GM21423 (cell line): Measurements from ENCODE around the gene LZIC.

ENCODE experiments used
- ATAC-seq: cut with Tn5 transposase; IDR thresholded peaks from one replicate; pipeline ENCODE4 v1.9.1; 2021; ENCODE audit warnings: mild to moderate bottlenecking, moderate library complexity; ENCODE audit not compliant: unreplicated experiment

The LZIC gene

GRCh38 chr1:9887070-9887469 is 56.1 kb downstream of the LZIC start:
- ATAC-seq: no peak

- ATAC-seq: no peak
Observed at GRCh38 chr1:9886092-9886742, 57.0 kb downstream of the LZIC start.

- ATAC-seq: no peak
Observed at GRCh38 chr1:9884805-9885204, 58.4 kb downstream of the LZIC start.

GRCh38 chr1:9883585-9884449 is 59.4 kb downstream of the LZIC start:
- ATAC-seq: no peak

- no peak for ATAC-seq
Observed at GRCh38 chr1:9882945-9883303, 60.3 kb downstream of the LZIC start.

GRCh38 chr1:9882296-9882944 is 60.8 kb downstream of the LZIC start:
- ATAC-seq: no peak

GRCh38 chr1:9881838-9882249 is 61.3 kb downstream of the LZIC start:
- no peak for ATAC-seq
